KG1 (cell line): ENCODE measurements around the gene CAPS.
"Not testable (repeated sequence)": the region's sequence is repeated elsewhere in the genome, so short reads cannot be mapped to it uniquely, and the experiment has no call there.

ENCODE experiments used
- DNase-seq: peaks from one replicate; lab custom pipeline; 2025; lab: John Stamatoyannopoulos, UW

CAPS gene

DNA sequence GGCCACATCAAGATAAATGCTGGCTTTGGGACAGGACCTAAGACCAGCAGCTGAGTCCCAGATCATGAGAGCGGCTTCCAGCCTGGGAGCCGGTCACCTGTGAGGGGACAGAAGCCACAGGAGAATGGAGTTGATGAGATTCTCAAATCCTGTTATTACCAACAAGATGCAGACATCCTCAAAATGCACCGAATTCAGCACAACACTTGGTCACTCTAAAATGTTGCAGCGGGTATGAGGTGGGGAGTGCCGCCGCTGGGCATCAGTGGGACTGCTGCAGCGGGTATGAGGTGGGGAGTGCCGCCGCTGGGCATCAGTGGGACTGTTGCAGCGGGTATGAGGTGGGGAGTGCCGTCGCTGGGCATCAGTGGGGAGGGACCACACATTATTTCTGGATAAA lies 42.7 kb downstream of the CAPS start:
- DNase-seq = no peak

DNA sequence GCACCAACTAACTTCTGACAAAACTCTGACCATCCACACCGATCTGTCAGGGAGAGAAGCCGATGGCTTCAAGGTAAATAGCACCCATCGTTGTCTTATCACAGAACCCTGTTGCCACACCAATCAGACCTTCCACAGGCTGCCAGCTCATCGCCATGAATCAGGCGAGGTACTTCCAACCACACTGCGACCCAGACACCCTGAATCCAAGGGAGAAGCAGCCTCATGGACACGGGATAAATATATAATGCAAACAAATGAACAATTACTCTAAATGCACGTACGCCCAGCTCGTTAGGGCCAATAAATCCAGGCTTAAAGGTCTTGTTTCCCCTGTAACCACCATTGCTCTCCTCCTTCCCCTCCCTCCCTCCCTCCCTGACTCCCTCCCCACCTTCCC lies 43.1 kb downstream of the CAPS start:
- DNase-seq = no peak

DNA sequence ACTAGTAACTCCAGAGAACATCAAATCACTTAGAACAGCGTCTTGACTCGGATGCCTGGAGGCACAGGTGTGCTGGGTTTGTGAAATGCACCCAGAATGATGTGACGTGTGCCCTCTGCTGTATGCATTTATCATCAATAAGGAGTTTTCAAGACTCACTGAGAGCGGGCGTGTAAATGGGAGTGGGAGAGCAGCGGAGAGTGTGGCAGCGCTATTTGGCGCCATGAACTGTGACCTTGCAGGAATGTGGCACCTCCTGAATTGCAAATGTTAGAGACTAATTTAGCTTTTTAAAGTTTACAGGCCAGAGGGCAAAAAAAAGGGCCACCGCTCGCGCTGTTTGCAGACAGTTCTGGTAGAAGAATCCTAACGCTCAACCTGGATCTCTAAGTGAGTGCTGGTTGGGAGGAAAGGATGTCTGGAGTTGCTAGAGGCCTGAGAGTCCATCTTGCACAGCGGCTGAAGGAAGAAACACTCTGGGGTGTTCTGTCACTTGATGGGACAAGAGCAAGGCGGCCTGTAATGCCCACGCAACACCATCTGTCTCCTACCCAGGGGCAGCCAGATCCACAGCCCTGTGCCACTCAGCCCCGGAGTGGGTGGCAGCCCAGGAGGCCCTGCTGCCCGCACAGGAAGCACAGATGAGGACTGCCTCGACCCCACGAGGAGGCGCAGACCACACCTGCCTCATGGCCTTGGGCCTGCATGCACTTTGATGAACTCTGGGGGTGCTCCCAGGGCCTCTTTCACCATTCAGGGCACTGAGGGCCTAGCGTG lies 44.2 kb downstream of the CAPS start:
- no peak for DNase-seq

DNA sequence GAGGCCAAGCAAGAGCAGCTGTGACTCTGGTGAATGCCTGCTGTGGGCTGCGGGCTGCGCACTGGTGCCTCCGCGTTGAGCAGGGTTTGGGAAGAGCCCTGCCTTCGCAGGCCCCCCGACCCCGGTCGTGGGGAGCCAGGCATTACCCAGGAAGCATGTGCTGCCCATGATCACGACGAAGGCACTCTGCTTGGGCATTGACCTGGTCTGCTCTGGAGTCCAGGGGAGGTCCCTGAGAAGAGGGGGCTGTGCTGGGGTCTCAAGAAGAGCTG lies 44.7 kb downstream of the CAPS start:
- no peak for DNase-seq

DNA sequence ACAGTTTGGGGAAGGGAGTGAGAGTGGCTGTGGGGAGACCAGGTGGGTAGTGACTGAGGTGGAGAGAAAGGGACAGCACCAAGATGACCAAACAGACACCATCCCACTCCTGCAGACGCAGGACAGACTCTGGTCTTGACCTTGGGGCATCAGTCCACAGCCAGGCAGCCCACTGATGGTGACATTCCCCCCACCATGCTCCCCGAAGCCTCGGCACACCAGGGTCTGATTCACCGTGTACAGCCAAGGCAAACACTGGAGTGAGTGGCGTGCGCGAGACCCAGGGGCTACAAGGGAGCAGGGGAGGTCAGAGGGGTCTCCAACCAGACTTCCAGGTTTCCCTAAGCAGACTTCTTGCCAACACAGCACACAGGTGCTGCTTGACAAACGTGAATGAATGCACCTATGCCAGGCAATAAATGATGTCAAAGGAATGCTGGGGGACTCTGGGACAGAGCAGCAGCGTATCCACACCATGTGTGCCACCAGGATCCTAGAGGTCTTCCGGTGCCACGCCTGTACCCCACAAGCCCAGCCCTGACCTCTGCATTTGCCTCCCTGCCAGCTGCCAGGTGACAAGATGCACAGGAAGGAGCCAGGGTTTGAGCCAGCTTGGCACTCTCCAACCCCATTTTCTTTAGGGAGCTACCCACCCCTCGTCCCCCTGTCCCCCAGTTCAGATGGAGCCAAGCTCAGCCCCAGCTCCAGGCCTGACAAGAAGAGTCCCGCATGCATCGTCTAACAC lies 45.4 kb downstream of the CAPS start:
- DNase-seq = no peak

DNA sequence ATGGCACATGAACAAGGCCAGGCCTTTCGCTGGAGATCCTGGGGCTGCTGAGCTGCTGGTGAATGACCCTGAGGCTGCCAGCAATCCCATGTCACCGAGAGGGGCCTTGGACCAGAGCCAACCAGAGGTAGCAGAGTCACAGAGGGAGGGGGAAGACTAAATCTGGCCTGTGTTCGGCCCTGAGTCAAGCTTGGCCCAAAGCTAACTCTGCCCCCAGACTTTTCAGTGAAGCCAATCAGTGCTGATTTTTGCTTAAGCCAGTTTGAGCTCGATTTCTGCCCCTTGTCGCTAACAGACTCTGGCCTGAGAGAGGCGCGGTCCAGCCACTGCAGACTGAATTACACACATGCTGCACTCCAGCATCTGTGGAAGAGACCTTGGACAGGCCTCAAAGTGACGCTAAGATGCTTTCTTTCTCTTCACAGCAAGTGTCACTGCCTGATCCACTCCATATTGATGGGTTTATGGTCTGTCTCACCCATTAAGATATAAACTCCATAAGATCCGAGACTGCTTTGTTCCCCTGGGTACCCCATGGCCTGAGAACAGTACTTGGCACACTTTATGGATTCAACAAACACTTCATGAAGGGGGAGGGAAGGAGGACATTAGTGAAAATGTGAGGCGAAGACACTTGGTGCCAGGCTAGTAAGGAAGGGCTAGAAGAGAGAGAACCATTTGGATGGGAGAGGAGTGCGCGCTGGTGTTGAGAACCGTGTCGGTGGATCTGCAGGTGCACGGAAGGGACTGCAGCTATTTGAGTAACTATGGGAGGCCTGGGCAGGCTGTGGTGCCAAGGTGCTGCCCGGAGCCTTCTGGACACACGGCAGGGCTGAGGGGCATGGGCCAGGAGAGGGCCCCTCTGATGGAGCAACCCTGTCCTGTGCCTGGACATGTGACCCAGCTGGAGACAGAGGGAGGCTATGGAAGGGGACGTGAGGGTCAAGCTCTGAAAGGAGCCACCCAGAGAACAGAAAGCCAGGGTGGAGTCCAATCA lies 46.2 kb downstream of the CAPS start:
- no peak for DNase-seq

DNA sequence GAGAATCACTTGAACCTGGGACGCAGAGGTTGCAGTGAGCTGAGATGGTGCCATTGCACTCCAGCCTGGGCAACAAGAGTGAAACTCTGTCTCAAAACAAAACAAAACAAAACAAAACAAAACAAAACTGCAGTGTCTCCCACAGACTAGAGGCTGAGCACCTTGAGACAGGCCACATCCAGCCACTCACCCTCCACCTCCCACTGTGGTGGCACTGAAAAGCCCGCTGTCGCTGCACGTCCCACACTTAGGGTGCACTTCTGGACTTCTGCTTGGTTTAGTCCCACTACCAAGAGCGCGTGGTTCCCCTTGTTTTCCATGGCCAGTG lies 47.6 kb downstream of the CAPS start:
- not testable (repeated sequence) for DNase-seq

DNA sequence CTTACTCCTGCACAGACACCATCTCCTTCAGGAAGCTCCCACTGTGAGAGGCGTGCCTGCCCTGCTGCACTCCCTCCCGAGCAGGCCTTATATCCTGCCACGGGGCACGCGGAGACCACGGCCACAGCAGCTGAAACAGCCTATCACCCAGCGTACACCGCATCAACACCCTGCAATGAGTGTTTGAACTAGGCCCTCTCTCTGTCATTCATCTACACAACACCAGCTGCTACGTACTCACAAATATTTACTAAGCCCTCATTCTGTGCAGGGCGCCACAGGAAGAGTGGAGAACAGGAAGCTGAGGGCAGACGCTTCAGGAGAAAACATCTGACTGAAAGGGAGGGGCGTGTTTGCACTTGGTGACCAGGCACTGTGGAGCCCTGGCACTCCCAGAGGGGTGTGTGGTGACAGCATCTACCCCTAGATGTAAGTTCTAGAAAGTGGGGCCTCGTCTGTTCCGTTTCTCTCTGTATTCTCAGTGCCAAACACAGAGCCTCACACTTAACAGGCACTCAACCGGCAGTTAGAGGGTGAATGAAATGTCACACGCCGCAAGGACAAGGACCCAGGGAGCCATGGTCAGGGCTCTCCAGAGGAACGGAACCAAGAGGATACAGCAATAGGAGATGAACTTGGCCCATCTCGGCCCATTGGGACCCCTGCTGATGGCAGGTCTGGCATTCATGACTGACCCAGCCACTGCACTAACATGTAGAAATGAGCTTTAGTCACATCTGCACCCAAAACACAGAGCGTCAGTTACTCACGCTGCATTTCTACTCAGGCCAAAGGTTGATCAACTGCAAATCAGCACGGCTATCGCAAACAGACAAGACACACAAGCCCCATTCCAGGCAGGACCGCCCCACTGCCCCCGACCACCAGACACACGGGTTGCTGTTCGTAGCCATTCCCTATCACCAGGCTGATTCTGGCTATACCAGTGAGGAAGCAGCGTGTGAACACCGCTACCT lies 48.2 kb downstream of the CAPS start:
- no peak for DNase-seq

DNA sequence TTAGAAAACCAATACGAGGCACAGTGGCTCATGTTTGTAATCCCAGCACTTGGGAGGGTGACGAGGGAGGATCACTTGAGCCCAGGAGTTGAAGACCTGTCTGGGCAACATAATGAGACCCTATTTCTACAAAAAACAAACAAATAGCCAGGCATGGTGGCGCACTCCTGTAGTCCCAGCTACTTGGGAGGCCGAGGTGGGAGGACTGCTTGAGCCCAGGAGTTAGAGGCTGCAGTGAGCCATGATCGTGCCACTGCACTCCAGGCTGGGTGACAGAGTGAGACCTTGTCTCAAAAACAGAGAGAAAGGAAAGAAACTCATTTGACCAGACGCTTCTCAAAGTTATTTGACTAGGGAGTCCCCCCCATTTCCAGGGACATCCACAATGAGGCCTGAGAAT lies 49.2 kb downstream of the CAPS start:
- DNase-seq = not testable (repeated sequence)

DNA sequence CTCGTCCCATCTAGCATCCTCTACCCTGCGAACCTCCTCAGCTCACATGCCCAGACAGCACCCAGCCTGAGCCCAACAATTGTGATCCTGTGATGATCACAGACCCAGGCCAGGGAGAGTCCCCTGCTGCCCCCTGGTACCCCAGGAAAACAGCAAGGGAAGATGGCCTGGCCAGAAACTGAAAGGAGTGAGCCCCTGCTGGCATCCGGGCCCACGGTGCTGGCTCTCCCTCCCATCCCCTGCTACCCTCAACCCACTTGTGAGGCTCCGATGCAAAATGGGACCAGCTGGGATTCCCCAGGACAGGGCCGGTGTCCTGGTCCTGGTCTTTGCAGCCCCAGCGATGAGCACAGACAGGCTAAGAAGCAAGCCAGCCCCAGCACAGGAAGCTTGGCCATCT lies 49.8 kb downstream of the CAPS start:
- DNase-seq = no peak

DNA sequence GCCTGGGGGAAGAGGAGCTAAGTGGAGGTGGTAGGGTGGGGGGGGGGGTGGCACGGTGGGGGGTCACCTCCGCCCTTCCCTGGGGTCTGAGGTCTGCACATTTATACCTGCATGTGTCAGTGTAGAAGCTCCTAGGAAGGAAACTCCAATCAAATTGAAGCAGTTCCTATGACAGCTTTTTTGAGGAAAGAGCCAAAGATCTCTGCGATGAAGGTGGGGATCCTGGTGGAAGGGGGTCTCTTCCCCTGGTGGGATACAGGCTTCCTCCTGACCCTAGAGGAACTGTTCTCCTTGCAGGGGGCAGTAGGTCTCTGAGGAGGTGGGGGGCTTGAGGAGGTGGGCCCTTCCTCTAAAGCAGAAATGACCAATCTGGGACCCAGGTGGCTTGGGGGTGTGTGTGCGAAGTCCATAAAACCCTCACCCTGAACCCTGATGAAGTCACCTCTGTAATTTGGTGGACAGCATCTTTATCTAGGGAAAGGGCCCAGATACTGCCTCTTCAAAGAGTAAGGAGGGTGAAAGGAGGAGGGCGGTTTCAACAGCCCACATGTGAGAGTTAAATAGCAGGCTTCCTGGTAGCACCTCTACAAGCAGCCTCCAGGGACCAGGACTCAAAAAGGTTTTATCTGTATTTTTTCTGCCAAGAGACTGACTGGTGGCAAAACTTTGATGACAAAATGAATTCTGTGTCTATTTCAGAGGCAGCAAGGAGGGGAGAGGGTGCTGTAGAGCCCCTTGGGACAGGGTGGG lies 50.9 kb downstream of the CAPS start:
- DNase-seq = no peak
